Astrocyte (in vitro differentiated cells and primary cell): ENCODE results near the gene HSPA12B. TPM values are rescaled to one million over a fixed set of nuclear protein-coding genes. Genes with fewer than 3 reads are reported as not detected.
A peak's percentile ranks its signal among the peaks of the same experiment; 100 is the strongest.

Experiments
- DNase-seq: peaks from one replicate; pipeline ENCODE4 v3.0.0-alpha.2; 2010; ENCODE audit warnings: low read depth
- FAIRE-seq: peaks from 2 replicates; lab custom pipeline; 2011; peaks lifted over from hg19 to GRCh38; lab: Jason Lieb, UNC
- H2AFZ ChIP-seq: 2 replicates; pipeline ENCODE4 v1.6.0; 2012; ENCODE audit warnings: low read depth, low read length, inconsistent platforms
- H3K27ac ChIP-seq: 2 replicates; pipeline ENCODE4 v1.5.1; 2011; ENCODE audit warnings: low read depth, low read length, inconsistent platforms
- H3K27me3 ChIP-seq: 2 replicates; pipeline ENCODE4 v1.6.0; 2011; ENCODE audit warnings: low read length, inconsistent platforms; ENCODE audit not compliant: insufficient read depth
- H3K36me3 ChIP-seq: 2 replicates; pipeline ENCODE4 v1.5.1; 2011; ENCODE audit warnings: low read length, inconsistent platforms; ENCODE audit not compliant: insufficient read depth
- H3K4me1 ChIP-seq: 2 replicates; pipeline ENCODE4 v1.5.1; 2011; ENCODE audit warnings: low read length, inconsistent platforms; ENCODE audit not compliant: insufficient read depth
- H3K4me2 ChIP-seq: 2 replicates; pipeline ENCODE4 v1.6.0; 2012; ENCODE audit warnings: low read length, inconsistent platforms
- H3K4me3 ChIP-seq: 2 replicates; pipeline ENCODE4 v1.5.1; 2011; ENCODE audit warnings: low read depth, mild to moderate bottlenecking, low read length, inconsistent platforms; ENCODE audit not compliant: insufficient read depth
- H3K79me2 ChIP-seq: 2 replicates; pipeline ENCODE4 v1.6.0; 2012; ENCODE audit warnings: mild to moderate bottlenecking, low read length, inconsistent platforms; ENCODE audit not compliant: insufficient read depth
- H3K9ac ChIP-seq: 2 replicates; pipeline ENCODE4 v1.6.0; 2012; ENCODE audit warnings: mild to moderate bottlenecking, low read length, inconsistent platforms
- H3K9me3 ChIP-seq: 2 replicates; pipeline ENCODE4 v1.5.1; 2012; ENCODE audit warnings: low read depth, mild to moderate bottlenecking, low read length, inconsistent platforms; ENCODE audit not compliant: insufficient read depth
- H4K20me1 ChIP-seq: 2 replicates; pipeline ENCODE4 v1.6.0; 2012; ENCODE audit warnings: low read length, inconsistent platforms; ENCODE audit not compliant: insufficient read depth
- H3K27ac Mint-ChIP-seq: one replicate; pipeline ENCODE4 v1.8.0; 2021; ENCODE audit warnings: mild to moderate bottlenecking, mixed read lengths; ENCODE audit not compliant: unreplicated experiment
- H3K27me3 Mint-ChIP-seq: one replicate; pipeline ENCODE4 v1.8.0; 2021; ENCODE audit warnings: low read depth, mixed read lengths; ENCODE audit not compliant: unreplicated experiment
- H3K36me3 Mint-ChIP-seq: one replicate; pipeline ENCODE4 v1.8.0; 2021; ENCODE audit warnings: low read depth, mixed read lengths; ENCODE audit not compliant: unreplicated experiment
- H3K4me1 Mint-ChIP-seq: one replicate; pipeline ENCODE4 v1.8.0; 2021; ENCODE audit warnings: low read depth, mixed read lengths; ENCODE audit not compliant: unreplicated experiment
- H3K4me3 Mint-ChIP-seq: one replicate; pipeline ENCODE4 v1.8.0; 2021; ENCODE audit warnings: mild to moderate bottlenecking, moderate library complexity, mixed read lengths; ENCODE audit not compliant: unreplicated experiment
- H3K9me3 Mint-ChIP-seq: one replicate; pipeline ENCODE4 v1.8.0; 2021; ENCODE audit warnings: mild to moderate bottlenecking, mixed read lengths; ENCODE audit not compliant: unreplicated experiment
- EZH2 ChIP-seq: IDR thresholded peaks from 2 replicates; pipeline ENCODE4 v1.6.1; 2012; ENCODE audit warnings: mild to moderate bottlenecking, low read length, inconsistent platforms; ENCODE audit not compliant: insufficient read depth
- total RNA-seq: library from RNA; stranded (reverse); gene quantifications from 2 replicates; pipeline ENCODE4 v1.2.1, GENCODE V29; 2021
- TF ChIP-seq, protein P1 (sequence below): IDR thresholded peaks from 2 replicates; pipeline ENCODE4 v1.5.1; 2011; ENCODE audit warnings: low read depth, mild to moderate bottlenecking, inconsistent platforms, low read length, moderate library complexity; ENCODE audit not compliant: insufficient read depth

The HSPA12B gene
- total RNA-seq, 1 donor from 2014 or later = not detected

DNA sequence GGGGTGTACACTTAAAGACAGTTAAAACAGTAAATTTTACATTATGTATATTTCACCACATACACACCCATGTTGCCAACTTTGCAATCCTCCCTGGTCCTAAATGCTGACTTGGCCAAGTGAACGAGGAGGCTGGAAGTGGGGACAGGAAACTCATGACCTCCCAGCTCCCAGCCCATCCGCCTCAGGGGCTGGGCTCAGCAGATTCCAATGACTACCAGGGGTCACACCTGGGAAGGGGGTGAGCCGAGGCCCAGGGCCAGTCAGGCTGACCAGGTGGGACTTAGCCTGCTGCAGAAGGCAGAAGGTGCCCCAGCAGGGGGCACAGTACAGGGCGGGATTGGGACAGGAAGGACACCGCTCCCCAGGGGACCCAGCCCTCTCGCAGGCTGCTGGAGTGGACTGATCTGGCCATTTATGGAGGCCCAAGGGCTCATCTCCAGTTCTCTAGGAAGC is 22.4 kb upstream of the HSPA12B start:
- H3K9me3 Mint-ChIP-seq = no peaks in the 10 kb centered on the region
- H3K4me3 Mint-ChIP-seq = no peak overlapping the region
- Histone ChIP-seq H3K9me3 (no peaks in the 10 kb centered on the region), H3K4me1 (no peaks in the 10 kb centered on the region), H4K20me1 (no peaks in the 10 kb centered on the region), H3K4me3 (no peak overlapping the region), H3K36me3 (no peaks in the 10 kb centered on the region), H2AFZ (no peak overlapping the region), H3K9ac (no peak overlapping the region), H3K79me2 (no peaks in the 10 kb centered on the region), H3K27me3 (no peaks in the 10 kb centered on the region), H3K27ac (no peak overlapping the region), H3K4me2 (no peak overlapping the region)
- peaks cover 21% of the 10 kb centered on the region for H3K27me3 Mint-ChIP-seq
- FAIRE-seq (no peak), DNase-seq (no peak)
- no peaks in the 10 kb centered on the region for H3K36me3 Mint-ChIP-seq
- no peak overlapping the region for H3K27ac Mint-ChIP-seq
- no peaks in the 10 kb centered on the region for H3K4me1 Mint-ChIP-seq
- TF ChIP-seq, protein P1, sequence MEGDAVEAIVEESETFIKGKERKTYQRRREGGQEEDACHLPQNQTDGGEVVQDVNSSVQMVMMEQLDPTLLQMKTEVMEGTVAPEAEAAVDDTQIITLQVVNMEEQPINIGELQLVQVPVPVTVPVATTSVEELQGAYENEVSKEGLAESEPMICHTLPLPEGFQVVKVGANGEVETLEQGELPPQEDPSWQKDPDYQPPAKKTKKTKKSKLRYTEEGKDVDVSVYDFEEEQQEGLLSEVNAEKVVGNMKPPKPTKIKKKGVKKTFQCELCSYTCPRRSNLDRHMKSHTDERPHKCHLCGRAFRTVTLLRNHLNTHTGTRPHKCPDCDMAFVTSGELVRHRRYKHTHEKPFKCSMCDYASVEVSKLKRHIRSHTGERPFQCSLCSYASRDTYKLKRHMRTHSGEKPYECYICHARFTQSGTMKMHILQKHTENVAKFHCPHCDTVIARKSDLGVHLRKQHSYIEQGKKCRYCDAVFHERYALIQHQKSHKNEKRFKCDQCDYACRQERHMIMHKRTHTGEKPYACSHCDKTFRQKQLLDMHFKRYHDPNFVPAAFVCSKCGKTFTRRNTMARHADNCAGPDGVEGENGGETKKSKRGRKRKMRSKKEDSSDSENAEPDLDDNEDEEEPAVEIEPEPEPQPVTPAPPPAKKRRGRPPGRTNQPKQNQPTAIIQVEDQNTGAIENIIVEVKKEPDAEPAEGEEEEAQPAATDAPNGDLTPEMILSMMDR = no peak
- TF ChIP-seq EZH2 = no peak

DNA sequence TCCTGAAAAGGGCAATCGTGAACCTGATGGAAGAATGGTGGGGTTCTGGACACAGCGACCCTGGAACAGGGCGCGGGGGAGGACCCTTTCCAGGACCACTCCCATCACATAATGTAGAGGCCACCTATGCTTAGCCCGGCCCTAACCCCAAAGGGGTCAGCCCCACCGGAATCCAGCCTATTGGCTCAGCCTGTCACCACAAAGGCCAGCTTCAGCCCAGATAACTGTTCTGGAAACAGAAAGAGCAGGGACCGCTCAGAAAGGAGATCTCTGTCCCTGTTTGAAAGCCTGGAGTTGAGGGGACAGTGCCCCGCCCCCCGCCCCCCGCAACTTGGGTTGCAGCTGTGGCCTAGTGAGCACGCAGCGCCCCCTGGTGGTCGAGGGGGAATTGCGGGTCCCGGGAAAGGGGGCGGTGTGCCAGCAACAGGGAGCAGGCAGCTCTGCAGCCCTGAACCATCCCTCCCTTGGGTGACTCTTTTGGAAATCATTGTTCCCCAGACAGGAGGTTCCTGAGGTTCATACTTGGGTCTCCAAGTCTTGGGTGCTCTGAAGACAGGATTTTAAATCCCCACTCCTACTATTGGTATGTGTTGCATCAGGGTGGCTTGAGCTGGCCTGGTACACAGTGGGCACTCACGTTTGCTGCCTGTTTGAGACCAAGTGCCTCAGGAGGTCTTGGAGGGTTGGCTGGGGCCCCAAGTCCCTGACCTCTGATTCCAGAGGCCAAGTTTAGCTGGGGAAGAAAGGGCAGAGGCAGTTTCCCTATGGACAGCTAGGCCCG is 21.6 kb upstream of the HSPA12B start:
- H3K27me3 ChIP-seq = no peaks in the 10 kb centered on the region
- Mint-ChIP-seq H3K27me3 (peaks cover 17% of the 10 kb centered on the region), H3K9me3 (no peaks in the 10 kb centered on the region), H3K4me1 (no peaks in the 10 kb centered on the region), H3K27ac (no peak overlapping the region), H3K4me3 (no peak overlapping the region), H3K36me3 (no peaks in the 10 kb centered on the region)
- DNase-seq (no peak), FAIRE-seq (no peak)
- no peaks in the 10 kb centered on the region for H3K4me1 ChIP-seq
- H3K4me3 ChIP-seq = no peak overlapping the region
- H3K9ac ChIP-seq = no peak overlapping the region
- H3K4me2 ChIP-seq = no peak overlapping the region
- H3K27ac ChIP-seq = no peak overlapping the region
- no peak overlapping the region for H2AFZ ChIP-seq
- H3K79me2 ChIP-seq = no peaks in the 10 kb centered on the region
- no peak for TF ChIP-seq EZH2
- TF ChIP-seq, protein P1 = peak; percentile 69
- no peaks in the 10 kb centered on the region for H3K9me3 ChIP-seq
- H3K36me3 ChIP-seq = no peaks in the 10 kb centered on the region
- no peaks in the 10 kb centered on the region for H4K20me1 ChIP-seq

GRCh38 chr20:3711484-3711941 is 21.0 kb upstream of the HSPA12B start:
- Mint-ChIP-seq H3K36me3 (no peaks in the 10 kb centered on the region), H3K27ac (no peak overlapping the region), H3K27me3 (peaks cover 17% of the 10 kb centered on the region), H3K9me3 (no peaks in the 10 kb centered on the region), H3K4me3 (no peak overlapping the region), H3K4me1 (no peaks in the 10 kb centered on the region)
- no peak overlapping the region for H2AFZ ChIP-seq
- no peak overlapping the region for H3K4me3 ChIP-seq
- no peaks in the 10 kb centered on the region for H3K9me3 ChIP-seq
- no peak overlapping the region for H3K27ac ChIP-seq
- H3K27me3 ChIP-seq = no peaks in the 10 kb centered on the region
- DNase-seq = no peak
- H3K36me3 ChIP-seq = no peaks in the 10 kb centered on the region
- no peaks in the 10 kb centered on the region for H4K20me1 ChIP-seq
- TF ChIP-seq, protein P1 = no peak
- no peak for TF ChIP-seq EZH2
- no peak for FAIRE-seq
- H3K4me1 ChIP-seq = no peaks in the 10 kb centered on the region
- H3K9ac ChIP-seq = no peak overlapping the region
- H3K4me2 ChIP-seq = no peak overlapping the region
- H3K79me2 ChIP-seq = no peaks in the 10 kb centered on the region
